ENCODE results near the gene PFKL.
"Not testable (repeated sequence)": the region's sequence is repeated elsewhere in the genome, so short reads cannot be mapped to it uniquely, and the experiment has no call there.

Gene PFKL

DNA sequence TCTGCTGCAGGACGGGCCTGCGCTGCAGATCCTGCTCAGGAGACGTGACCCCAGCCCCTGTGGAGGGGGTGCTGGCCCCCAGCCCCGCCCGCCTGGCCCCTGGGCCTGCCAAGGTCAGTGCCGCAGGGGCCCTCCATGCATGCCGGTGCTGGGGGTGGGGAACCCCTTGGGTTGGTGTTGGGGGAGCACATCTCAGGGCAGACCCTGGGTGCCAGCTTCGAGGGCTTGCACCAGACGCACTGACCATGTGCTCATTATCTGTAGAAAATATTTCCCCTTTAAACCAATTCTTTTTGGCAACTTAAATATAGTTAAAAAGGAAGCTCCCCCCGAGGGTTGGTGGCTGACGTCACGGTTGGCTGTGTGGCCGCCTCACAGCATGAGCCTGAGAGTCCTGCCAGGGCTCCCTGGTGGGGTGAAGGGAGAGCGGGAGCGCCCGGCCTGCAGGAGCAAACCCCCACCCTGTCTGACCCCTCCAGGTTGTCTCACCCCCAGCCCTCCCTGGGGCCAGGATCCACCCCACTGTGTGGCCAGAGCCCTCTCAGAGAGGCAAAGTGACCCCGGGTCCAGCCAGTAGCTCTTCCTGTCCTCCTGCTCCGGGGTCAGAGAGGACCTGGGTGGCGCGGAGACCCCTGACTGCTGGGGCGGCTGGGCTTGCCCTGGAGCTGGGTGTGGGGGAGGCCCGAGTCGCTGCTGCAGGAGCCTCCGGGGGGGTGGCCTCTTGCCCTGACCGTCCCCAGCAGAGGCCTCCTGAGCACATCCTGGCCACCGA is 5.3 kb upstream of the PFKL start:
- DNase-seq (ENCODE audit: low read depth): no peak

DNA sequence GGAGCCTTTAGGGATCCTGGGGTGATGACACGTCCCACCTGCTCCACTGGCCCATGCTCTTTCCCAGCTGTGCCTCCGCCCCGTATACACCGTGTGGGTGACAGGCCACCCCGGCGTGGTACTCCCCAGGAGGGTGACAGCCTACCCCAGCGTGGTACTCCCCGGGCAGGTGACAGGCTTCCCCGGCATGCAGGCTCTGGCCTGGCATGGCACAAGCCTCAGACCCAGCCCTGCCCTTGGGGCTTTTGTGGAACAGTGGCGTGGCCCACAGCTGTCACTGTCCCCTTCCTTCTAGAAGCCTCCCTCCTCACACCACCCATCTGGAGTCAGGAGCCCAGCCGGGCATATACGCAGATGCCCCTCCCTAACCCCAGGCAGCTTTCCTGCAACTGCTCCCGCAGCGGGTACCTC is 4.7 kb upstream of the PFKL start:
- DNase-seq (ENCODE audit: low read depth): no peak

DNA sequence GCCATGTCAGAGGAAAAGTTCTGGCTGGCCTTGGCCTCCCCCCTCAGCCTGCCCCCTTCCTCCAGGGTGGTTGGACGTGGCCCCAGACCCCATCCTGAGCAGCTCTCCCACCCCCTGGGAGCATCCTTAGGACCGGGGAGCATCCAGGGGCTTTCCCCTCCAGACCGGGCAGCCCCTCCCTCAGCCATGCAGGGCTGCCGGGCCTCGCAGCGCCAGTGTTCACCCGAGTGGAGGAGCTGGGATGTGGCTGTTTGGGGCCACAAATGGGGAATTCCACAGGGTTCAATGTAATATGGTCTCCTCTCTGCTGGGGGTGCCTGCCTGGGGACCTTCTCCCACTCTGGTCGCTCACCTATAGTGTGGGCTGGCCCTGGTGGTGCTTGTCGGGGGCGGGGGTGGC is 4.2 kb upstream of the PFKL start:
- DNase-seq (ENCODE audit: low read depth): no peak

DNA sequence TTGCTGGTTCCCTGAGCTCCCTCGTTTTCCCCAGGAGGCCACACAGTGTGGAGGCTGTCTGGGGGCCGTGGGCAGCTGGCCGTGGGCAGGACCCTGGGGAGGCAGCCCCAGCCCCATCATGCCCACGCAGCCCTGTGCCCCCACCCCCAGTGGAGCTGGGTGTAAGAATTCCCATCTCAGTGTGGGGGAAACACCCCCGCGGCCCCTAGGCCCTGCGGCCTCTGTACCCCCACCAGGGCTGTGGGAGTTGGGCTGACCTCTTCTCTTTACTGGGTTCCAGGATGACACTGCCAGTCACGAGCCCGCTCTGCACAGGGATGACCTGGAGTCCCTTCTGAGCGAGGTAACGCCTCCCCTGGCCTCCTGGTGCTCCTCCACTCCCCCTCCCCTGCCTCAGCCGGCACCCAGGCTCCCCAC is 3.7 kb upstream of the PFKL start:
- no peak for DNase-seq (ENCODE audit: low read depth)

DNA sequence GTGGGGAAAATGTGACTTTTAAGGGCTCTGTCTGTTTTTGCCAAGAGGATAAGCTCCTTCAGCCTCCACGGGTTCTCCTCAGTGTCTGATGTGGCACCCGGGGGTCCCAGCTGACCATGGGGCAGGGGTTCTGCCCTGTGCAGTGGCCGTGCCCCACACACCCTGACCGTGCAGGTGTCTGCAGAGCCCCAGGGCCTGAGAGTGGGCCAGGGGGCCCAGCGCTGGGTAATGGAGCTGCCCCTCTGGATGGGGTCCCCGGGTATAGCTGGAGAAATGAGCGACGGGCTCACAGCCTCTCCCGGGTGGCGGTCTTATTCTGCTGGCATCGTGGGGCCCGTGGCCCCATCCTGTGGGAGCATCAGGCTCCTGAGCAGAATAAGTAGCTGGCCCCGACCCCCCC is 2.9 kb upstream of the PFKL start:
- DNase-seq (ENCODE audit: low read depth): no peak

DNA sequence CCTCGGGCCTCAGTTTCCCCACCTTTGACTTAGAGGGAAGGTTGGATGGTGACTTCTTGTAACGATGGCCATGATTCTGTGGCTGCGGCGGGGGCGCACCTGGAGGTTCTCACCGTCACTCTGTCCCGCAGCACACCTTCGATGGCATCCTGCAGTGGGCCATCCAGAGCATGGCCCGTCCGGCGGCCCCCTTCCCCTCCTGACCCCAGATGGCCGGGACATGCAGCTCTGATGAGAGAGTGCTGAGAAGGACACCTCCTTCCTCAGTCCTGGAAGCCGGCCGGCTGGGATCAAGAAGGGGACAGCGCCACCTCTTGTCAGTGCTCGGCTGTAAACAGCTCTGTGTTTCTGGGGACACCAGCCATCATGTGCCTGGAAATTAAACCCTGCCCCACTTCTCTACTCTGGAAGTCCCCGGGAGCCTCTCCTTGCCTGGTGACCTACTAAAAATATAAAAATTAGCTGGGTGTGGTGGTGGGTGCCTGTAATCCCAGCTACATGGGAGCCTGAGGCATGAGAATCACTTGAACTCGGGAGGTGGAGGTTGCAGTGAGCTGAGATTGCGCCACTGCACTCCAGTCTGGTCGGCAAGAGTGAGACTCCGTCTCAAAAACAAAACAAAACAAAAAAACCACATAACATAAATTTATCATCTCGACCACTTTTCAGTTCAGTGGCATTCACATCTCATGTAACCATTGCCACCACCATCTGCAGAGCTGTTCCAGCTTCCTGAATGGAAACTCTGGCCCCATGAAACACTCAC is 2.1 kb upstream of the PFKL start:
- peak; percentile 61 for DNase-seq (ENCODE audit: low read depth)

DNA sequence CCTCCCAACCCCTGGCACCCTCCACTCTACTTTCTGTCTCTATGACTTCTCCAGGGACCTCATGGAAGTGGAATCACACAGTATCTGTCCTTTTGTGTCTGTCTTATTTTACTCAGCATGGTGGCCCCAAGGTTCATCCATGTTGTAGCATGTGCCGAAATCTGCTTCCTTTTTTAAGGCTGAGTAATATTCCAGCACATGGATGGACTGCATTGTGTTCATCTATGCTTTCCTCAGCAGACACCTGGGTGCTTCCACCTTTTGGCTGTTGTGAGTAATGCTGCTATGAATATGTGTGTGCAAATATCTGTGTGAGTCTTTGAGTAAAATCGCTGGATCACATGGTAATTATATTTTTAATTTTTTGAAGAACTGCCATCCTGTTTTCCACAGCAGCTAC is 1.6 kb upstream of the PFKL start:
- no peak for DNase-seq (ENCODE audit: low read depth)

DNA sequence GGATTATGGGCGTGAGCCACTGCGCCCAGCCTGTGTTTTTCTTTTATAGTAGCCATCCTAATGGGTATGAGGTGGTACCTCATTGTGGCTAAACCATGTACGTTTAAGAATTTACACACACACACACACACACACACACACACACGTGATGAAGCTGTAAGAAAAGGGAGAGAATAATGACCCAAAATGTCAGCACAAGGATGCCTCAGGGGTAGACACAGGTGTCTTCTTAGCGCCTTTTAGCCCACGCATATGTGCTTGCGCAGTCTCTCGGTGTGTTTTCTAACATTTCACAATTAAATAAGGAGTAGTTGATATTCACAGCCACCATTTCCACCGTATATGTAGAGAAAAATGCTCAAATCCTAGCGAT is 782 bp upstream of the PFKL start:
- DNase-seq (ENCODE audit: low read depth): no peak

DNA sequence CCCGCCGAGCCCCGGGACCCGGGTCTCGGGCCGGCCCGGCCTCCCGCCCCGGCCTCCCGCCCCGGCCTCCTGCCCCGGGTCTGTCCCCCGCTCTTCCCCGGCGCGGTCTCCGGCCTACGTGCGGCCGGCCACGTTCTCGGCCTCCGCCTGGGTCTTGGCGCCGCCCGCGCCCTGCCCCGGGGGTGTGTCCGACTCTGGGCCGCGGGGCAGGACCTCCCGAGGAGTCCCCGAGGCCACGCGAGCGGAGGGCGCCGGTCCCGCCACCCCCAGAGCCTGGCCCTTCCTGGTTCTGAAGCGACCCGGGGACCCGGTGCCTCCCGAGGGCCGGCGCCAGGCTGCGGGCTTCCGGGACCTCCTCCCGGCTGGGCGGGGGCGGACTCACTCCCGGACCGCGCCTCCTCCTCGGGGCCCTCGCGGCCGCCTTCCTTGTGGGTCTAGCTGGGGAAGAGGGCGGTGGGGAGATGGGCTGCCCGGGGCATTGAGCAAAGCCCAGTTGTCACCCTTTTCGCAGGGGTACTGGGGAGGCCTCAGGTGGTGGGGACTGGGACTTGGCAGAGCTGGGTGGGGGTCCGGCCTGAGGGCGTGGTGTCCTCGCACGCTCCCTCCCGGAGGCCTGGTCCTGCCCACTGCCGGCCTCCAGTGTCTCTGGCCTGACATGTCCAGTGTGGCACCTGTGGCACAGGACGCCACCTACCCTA is 558 bp downstream of the PFKL start:
- peak; percentile 56 for DNase-seq (ENCODE audit: low read depth)

DNA sequence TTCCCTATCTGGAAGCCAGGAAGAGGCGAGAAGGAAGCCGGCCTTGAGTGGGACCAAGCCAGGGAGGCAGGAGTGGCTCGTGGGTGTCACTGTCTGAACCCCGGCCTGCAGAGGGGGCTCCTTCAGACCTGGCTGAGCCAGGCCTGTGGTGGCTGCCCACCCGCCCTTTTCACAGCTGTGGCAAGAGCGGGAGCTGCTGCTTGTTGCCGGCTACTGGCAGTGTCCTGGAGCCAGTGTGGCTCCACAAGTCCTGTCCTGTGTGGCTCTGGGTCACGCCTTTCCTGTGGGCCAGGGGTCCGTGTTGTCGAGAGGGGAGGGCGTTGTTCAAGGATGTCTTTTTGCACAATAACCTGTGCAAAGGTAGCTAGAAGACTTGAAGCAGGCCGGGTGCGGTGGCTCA is 1.3 kb downstream of the PFKL start:
- DNase-seq (ENCODE audit: low read depth): no peak

DNA sequence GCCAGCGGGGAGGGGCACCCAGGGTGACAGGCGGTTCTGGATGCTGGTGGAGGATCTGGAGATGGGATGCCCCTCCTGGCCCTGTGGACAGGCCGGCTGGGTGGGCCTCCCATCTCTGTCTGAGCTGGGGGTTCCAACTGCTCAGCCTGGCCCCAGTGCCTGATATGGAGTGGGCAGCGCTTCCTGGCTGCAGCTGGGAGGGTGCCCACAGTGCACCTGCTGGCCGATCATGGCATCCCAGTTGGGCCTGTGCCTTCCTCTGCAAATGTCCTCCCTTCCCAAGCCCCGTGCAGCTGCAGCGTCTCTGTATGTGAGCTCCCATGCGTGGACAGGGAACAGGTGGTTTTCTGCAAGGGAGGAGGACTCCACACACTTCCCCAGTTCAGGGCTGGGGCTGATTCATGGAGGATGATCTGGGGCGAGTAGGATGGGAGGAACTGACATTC is 2.1 kb downstream of the PFKL start:
- no peak for DNase-seq (ENCODE audit: low read depth)

DNA sequence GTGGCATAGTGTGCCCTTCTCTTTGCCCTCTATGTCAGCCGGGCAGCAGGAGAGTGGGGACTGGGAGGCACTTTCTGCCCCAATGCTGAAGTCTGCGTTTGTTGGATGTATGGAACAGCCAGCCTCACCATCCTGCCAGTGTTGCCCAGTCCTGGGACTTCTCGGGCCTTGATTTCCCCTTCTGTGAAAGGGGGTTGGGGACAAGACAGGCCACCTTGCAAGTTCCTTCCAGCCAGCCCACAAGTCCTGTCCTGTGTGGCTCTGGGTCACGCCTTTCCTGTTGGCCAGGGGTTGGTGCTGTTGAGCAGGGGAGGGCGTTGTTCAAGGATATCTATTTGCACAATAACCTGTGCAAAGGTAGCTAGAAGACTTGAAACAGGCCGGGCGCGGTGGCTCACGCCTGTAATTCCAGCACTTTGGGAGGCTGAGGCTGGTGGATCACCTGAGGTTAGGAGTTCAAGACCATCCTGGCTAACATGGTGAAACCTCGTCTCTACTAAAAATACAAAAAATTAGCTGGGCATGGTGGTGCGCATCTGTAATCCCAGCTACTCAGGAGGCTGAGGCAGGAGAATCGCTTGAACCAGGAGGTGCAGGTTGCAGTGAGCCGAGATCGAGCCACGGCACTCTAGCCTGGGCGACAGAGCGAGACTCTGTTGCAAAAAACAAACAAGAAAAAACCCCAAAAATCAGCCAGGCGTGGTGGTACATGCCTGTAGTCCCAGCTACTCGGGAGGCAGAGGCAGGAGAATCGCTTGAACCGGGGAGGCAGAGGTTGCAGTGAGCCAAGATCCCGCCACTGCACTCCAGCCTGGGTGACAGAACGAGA is 2.9 kb downstream of the PFKL start:
- not testable (repeated sequence) for DNase-seq (ENCODE audit: low read depth)

DNA sequence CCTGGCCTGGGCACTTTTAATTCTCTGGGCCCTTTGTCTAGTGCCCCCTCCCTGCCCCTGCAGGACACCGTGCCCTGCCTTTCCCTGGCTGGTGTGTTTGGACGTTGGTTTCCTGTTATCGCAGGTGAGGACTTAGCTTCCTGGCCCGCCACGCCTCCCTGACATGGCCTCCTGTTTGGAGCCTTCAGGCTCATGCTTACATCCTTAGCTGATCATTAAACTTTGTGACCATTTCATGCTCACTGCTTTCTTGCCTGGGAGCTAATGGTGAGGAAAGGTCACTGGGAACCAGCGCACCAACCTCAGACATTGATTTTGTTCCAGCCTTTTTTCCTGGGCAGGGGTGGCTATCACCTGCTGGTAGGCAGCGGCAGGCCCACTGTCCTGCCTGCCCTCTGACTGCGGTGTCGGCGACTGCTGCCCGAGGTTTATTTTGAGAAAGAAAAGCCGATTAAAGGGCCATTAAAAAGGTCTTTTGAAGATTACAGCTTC is 3.7 kb downstream of the PFKL start:
- DNase-seq (ENCODE audit: low read depth): no peak

DNA sequence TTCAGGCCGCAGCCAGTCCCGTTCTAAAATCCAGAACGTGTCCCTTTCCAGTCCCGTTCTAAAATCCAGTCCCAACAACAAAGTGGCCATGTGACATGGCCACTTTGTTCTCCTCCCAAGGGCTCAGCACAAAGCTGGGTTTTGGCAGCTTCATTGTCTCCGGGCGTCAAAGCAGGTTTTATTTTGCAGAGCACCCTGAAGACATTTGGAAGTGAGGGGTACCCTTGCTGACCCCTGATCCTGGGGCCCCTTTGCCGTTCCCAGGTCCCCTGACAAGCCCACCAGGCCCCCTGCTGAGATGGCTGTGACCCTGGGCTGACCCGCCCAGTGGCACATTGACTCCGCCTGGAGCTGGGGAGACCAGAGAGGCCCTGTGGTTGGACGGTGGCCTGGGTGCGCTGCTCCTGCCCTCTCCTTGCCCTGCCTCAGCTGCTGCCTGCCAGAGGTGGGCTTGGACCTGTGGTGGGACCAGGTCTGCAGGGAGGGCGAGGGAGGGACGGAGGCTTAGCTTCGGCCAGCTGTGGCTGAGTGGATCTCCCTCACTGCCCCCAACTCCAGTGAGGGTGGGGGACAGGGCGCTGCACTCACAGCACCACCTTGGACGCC is 4.3 kb downstream of the PFKL start:
- no peak for DNase-seq (ENCODE audit: low read depth)

DNA sequence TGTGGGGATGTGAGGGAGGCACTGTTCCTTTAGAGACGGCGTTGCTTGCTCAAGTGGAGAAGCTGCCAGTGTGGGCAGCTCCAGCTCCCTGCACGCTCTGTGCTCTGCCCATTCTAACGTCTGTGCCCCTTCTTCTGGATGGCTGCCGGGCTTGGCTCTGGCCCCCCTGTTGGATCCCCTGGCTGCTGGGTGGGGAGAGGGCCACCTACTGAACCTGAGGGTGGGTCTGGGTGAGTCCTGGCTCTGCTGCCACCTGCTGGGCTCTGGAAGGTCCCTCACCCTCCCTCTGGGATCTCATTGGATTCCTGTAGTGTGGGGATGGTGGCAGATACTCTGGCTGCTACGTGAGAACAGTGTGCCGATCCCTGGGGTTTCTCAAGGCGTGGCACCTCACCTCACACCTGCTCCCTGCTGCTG is 5.0 kb downstream of the PFKL start:
- DNase-seq (ENCODE audit: low read depth): no peak

DNA sequence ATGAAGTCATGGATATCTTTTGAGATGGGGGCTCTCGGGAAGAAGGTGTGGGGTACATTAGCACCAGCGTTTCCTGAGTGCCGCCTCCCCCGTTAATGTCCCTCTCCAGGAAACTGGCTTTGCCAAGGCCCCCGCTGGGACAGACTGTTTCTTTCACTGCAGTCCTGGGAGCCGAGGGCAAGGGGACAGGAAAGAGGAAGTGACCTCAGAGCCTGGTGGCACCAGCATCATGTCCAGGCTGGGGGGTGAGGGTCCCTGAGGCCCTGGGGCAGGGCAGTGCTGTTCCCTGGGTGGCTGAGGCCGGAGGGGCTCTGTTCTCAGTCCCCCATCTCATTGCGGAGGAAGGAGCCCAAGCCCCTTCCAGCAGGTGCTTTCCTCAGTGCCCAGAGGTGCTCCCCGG is 5.8 kb downstream of the PFKL start:
- no peak for DNase-seq (ENCODE audit: low read depth)

DNA sequence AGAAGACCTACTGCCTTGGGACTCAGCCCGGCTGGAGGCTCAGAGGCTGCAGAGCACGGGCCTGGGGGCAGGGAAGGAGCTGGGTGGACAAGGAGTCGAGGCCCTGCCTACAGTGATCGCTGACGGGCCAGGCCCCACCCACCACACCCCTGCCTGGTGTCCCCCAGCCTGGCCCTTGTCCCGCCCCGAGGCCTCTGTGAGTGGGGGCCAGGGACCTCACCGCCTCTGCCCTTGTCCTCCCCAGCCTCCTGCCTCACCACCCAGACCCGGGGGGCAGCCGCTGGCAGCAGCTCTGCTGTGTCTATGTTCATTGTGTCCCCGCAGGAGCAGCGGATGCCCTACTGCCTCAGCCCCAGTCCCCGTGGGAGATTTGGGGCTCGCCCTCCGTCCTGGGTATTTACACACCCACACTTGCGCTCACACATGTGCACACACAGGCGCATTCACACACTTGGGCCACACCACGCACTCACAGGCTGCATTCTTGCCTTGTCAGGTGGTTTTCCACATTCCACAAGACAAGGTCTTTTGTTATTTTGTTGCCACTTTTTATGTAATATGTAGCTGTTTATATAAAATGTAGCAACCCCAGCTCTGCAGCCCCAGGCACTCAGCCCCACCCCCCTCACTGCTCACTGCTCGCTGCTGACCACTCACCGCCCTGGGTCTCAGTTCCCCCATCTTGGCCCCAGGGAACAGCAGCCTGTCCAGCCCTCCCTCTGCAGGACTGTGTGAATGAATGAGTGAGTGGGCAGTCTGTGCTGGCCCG is 7.3 kb downstream of the PFKL start:
- DNase-seq (ENCODE audit: low read depth): no peak

DNA sequence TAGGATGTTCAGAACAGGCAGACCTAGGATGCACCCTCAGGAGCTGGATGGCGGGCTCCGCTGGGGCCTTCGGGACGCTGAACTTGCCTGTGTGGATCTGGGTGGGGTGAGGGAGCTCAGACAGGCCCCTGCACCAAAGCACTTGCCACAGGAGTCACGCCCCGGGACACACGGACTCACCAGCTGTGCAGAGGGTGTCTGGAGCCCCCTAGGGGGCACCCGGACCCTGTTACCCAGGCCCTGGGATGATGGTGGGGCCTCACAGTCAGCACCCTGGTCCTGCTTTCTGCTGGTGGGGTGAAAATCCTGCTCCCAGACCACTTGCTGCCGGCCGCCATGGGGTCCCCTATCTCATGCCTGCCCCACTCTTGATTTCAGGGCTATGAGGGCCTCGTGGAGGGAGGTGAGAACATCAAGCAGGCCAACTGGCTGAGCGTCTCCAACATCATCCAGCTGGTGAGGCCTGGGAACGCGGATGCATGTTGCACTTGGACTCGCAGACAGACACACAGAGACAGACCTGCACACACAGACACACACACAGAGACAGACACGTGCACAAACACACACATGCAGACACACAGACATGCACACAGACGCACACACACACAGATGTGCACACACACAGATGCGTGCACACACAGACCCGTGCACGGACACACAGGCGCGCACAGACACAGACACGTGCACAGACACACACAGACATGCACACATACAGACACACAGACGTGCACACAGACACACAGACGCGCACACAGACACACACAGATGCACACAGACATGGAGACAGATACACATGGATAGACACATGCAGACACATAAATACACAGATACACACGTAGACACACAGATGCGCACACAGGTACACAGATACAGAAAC is 11.0 kb downstream of the PFKL start:
- DNase-seq (ENCODE audit: low read depth): no peak

DNA sequence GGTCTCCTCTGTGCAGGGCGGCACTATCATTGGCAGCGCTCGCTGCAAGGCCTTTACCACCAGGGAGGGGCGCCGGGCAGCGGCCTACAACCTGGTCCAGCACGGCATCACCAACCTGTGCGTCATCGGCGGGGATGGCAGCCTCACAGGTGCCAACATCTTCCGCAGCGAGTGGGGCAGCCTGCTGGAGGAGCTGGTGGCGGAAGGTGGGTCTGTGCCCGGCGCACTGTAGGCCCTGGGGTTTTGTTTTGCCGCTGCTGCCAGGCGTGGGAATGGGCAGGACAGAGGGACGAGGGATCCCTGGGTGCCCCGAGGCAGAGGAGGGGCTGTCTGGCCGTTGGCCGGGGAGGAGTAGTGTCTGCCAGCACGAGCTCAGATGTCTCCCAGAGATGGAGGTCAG is 12.2 kb downstream of the PFKL start:
- DNase-seq (ENCODE audit: low read depth): no peak

DNA sequence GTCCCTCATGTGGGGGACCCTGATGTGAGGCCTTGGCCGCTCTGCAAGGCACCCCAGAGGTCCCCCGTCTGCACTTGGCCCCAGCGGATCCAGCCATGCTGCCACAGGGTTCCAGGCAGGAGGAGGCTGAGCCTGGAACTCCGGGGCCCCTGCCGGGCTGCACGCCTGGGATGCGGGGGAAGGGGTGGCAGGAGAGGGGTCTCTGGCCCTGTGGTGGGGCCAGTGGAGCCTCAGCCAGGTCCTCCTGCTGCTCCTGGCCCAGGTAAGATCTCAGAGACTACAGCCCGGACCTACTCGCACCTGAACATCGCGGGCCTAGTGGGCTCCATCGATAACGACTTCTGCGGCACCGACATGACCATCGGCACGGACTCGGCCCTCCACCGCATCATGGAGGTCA is 12.9 kb downstream of the PFKL start:
- no peak for DNase-seq (ENCODE audit: low read depth)
